H9 (cell line): ENCODE results near the gene KANSL3. TPM values are rescaled to one million over a fixed set of nuclear protein-coding genes. Genes with fewer than 3 reads are reported as not detected.
A peak's percentile ranks its signal among the peaks of the same experiment; 100 is the strongest.

Source experiments
- DNase-seq: peaks from one replicate; pipeline ENCODE4 v3.0.0-alpha.2; 2017
- H2AFZ ChIP-seq: one replicate; pipeline ENCODE4 v1.6.1; 2013; ENCODE audit warnings: mild to moderate bottlenecking, low read length, control low read depth, moderate library complexity
- H2AK5ac ChIP-seq: 2 replicates; pipeline ENCODE4 v1.6.1; 2013; ENCODE audit warnings: low read length, control low read depth, mixed read lengths; ENCODE audit not compliant: insufficient read length
- H2BK120ac ChIP-seq: one replicate; pipeline ENCODE4 v1.6.1; 2013; ENCODE audit warnings: low read depth, mild to moderate bottlenecking, low read length, control low read depth, inconsistent platforms; ENCODE audit not compliant: poor library complexity, severe bottlenecking
- H2BK12ac ChIP-seq: 2 replicates; pipeline ENCODE4 v1.6.1; 2013; ENCODE audit warnings: low read length, control low read depth, mixed read lengths, low read depth; ENCODE audit not compliant: insufficient read length
- H2BK15ac ChIP-seq: 2 replicates; pipeline ENCODE4 v1.6.1; 2013; ENCODE audit warnings: low read depth, low read length, control low read depth
- H2BK20ac ChIP-seq: one replicate; pipeline ENCODE4 v1.6.1; 2013; ENCODE audit warnings: low read depth, mild to moderate bottlenecking, low read length, control low read depth, inconsistent platforms; ENCODE audit not compliant: poor library complexity, severe bottlenecking
- H2BK5ac ChIP-seq: 2 replicates; pipeline ENCODE4 v1.6.1; 2013; ENCODE audit warnings: low read length, control low read depth, mixed read lengths; ENCODE audit not compliant: insufficient read length
- H3K14ac ChIP-seq: 2 replicates; pipeline ENCODE4 v1.6.1; 2013; ENCODE audit warnings: low read length, control low read depth; ENCODE audit not compliant: insufficient read depth
- H3K18ac ChIP-seq: 2 replicates; pipeline ENCODE4 v1.6.1; 2013; ENCODE audit warnings: low read depth, mild to moderate bottlenecking, mixed read lengths, low read length, control low read depth; ENCODE audit not compliant: insufficient read length
- H3K23ac ChIP-seq: 2 replicates; pipeline ENCODE4 v1.6.1; 2013; ENCODE audit warnings: low read length, control low read depth, mixed read lengths, low read depth; ENCODE audit not compliant: insufficient read length
- H3K23me2 ChIP-seq: 2 replicates; pipeline ENCODE4 v1.6.1; 2013; ENCODE audit warnings: low read depth, mild to moderate bottlenecking, mixed read lengths, low read length, control low read depth; ENCODE audit not compliant: insufficient read length, poor library complexity, severe bottlenecking
- H3K27ac ChIP-seq: 2 replicates; pipeline ENCODE4 v1.5.1; 2013; ENCODE audit warnings: low read length, control low read depth, mixed read lengths, low read depth; ENCODE audit not compliant: insufficient read length
- H3K27me3 ChIP-seq: 2 replicates; pipeline ENCODE4 v1.6.1; 2013; ENCODE audit warnings: low read length, control low read depth, inconsistent platforms; ENCODE audit not compliant: insufficient read depth
- H3K4ac ChIP-seq: 2 replicates; pipeline ENCODE4 v1.6.1; 2013; ENCODE audit warnings: low read depth, mild to moderate bottlenecking, control low read depth, inconsistent platforms, low read length, moderate library complexity
- H3K4me1 ChIP-seq: 2 replicates; pipeline ENCODE4 v1.6.1; 2013; ENCODE audit warnings: low read length, control low read depth, inconsistent platforms; ENCODE audit not compliant: insufficient read depth
- H3K4me2 ChIP-seq: 2 replicates; pipeline ENCODE4 v1.6.1; 2013; ENCODE audit warnings: low read length, control low read depth, mixed read lengths; ENCODE audit not compliant: insufficient read length, insufficient read depth
- H3K56ac ChIP-seq: 2 replicates; pipeline ENCODE4 v1.6.1; 2013; ENCODE audit warnings: low read depth, mild to moderate bottlenecking, mixed read lengths, low read length, control low read depth; ENCODE audit not compliant: insufficient read length
- H3K79me1 ChIP-seq: 2 replicates; pipeline ENCODE4 v1.6.1; 2013; ENCODE audit warnings: low read depth, mild to moderate bottlenecking, moderate library complexity, low read length, control low read depth, inconsistent platforms; ENCODE audit not compliant: insufficient read depth, poor library complexity, severe bottlenecking
- H3K79me2 ChIP-seq: 2 replicates; pipeline ENCODE4 v1.6.1; 2013; ENCODE audit warnings: low read length, control low read depth, inconsistent platforms; ENCODE audit not compliant: insufficient read depth
- H3K9ac ChIP-seq: 2 replicates; pipeline ENCODE4 v1.6.1; 2013; ENCODE audit warnings: low read length, control low read depth, mixed read lengths; ENCODE audit not compliant: insufficient read length; ENCODE audit errors: extremely low read depth
- H3K9me3 ChIP-seq: one replicate; pipeline ENCODE4 v1.6.1; 2013; ENCODE audit warnings: low read depth, low read length, inconsistent platforms; ENCODE audit not compliant: control insufficient read depth
- H3T11ph ChIP-seq: one replicate; pipeline ENCODE4 v1.6.1; 2013; ENCODE audit warnings: mild to moderate bottlenecking, low read length, control low read depth, inconsistent platforms
- H4K20me1 ChIP-seq: one replicate; pipeline ENCODE4 v1.6.1; 2013; ENCODE audit not compliant: control insufficient read depth, insufficient read length, insufficient read depth
- H4K5ac ChIP-seq: 2 replicates; pipeline ENCODE4 v1.6.1; 2013; ENCODE audit warnings: low read depth, mild to moderate bottlenecking, mixed read lengths, low read length, control low read depth; ENCODE audit not compliant: insufficient read length
- H4K8ac ChIP-seq: replicated peaks from 2 replicates; pipeline ENCODE4 v1.6.1; 2013; ENCODE audit warnings: low read length, control low read depth, mixed read lengths, low read depth; ENCODE audit not compliant: insufficient read length
- H4K91ac ChIP-seq: 2 replicates; pipeline ENCODE4 v1.6.1; 2013; ENCODE audit warnings: low read depth, mild to moderate bottlenecking, moderate library complexity, mixed read lengths, low read length, control low read depth; ENCODE audit not compliant: insufficient read length
- H3K27ac Mint-ChIP-seq, 3 experiments: 2 replicates in 2 of 3; 3 replicates in 1 of 3; pipeline ENCODE4 v1.8.0; 2020 to 2021; ENCODE audit warnings: mixed read lengths in 3 of 3, mild to moderate bottlenecking in 1 of 3, moderate library complexity in 1 of 3
- H3K27me3 Mint-ChIP-seq: 2 replicates; pipeline ENCODE4 v1.8.0; 2021; ENCODE audit warnings: low read depth, mild to moderate bottlenecking, moderate library complexity, mixed read lengths
- H3K36me3 Mint-ChIP-seq, 3 experiments: 2 replicates in 2 of 3; 3 replicates in 1 of 3; pipeline ENCODE4 v1.8.0; 2020 to 2021; ENCODE audit warnings: low read depth in 3 of 3, mixed read lengths in 3 of 3; ENCODE audit not compliant: insufficient read depth in 1 of 3
- H3K4me1 Mint-ChIP-seq, 2 experiments: 2 replicates each; pipeline ENCODE4 v1.8.0; 2020; ENCODE audit warnings: mixed read lengths in 2 of 2
- H3K4me3 Mint-ChIP-seq, 2 experiments: 2 replicates in 1 of 2; 3 replicates in 1 of 2; pipeline ENCODE4 v1.8.0; 2020 to 2021; ENCODE audit warnings: mild to moderate bottlenecking in 2 of 2, mixed read lengths in 2 of 2, moderate library complexity in 1 of 2
- H3K9me3 Mint-ChIP-seq, 2 experiments: 2 replicates in 1 of 2; 3 replicates in 1 of 2; pipeline ENCODE4 v1.8.0; 2020; ENCODE audit warnings: mild to moderate bottlenecking in 2 of 2, mixed read lengths in 2 of 2, moderate library complexity in 1 of 2
- CTCF ChIP-seq: fragments of 200-600 bp; sonication (generic); conservative IDR thresholded peaks from 3 replicates; pipeline ENCODE4 v1.8.0; 2021; ENCODE audit warnings: antibody characterized with exemption, mild to moderate bottlenecking
- WGBS: extraction: QIAGEN DNeasy Blood & Tissue Kit; methylation state at CpG from one replicate; pipeline ENCODE4 v1.1.7; 2013; ENCODE audit warnings: missing lambda C conversion rate, low lambda C conversion rate, mixed read lengths; ENCODE audit not compliant: insufficient read length; ENCODE audit errors: extremely low coverage; 5-methylcytosine and 5-hydroxymethylcytosine counted together
- total RNA-seq: library from RNA; stranded (reverse); gene quantifications from 2 replicates; pipeline ENCODE4 v1.2.1, GENCODE V29; 2021

The KANSL3 gene
- total RNA-seq, 1 experiment from 2014 or later = 35.7 TPM

- no peak overlapping the region for H2BK5ac ChIP-seq
- no peak overlapping the region for H2BK120ac ChIP-seq
- no peaks in the 10 kb centered on the region for H3K23me2 ChIP-seq
- H3K4me2 ChIP-seq = no peak overlapping the region
- no peaks in the 10 kb centered on the region for H4K20me1 ChIP-seq
- H3K79me1 ChIP-seq = no peaks in the 10 kb centered on the region
- no peaks in the 10 kb centered on the region for H3K9me3 Mint-ChIP-seq
- no peak overlapping the region for H3K9ac ChIP-seq
- no peaks in the 10 kb centered on the region for H3K79me2 ChIP-seq
- H4K8ac ChIP-seq = no peak overlapping the region
- peak overlapping the region in 1 of 3 experiments; percentile 70; a peak in 1 of 7 replicates for H3K27ac Mint-ChIP-seq
- H3K36me3 Mint-ChIP-seq = peaks cover 17 to 66% (median 53%) of the 10 kb centered on the region in 3 experiments; a peak in 6 of 7 replicates
- no peak overlapping the region for H2BK20ac ChIP-seq
- no peaks in the 10 kb centered on the region for H3K9me3 ChIP-seq
- no CpG with 5 or more reads among the region's 6 CpGs for whole genome bisulfite sequencing
- H3K56ac ChIP-seq = no peak overlapping the region
- no peak overlapping the region for H3K23ac ChIP-seq
- H3K27ac ChIP-seq = no peak overlapping the region
- H3T11ph ChIP-seq = no peak overlapping the region
- no peak for TF ChIP-seq CTCF
- H4K91ac ChIP-seq = no peak overlapping the region
- no peak overlapping the region for H3K4me3 Mint-ChIP-seq
- no peaks in the 10 kb centered on the region for H3K4me1 Mint-ChIP-seq
- no peak overlapping the region for H3K14ac ChIP-seq
- H4K5ac ChIP-seq = no peak overlapping the region
- no peaks in the 10 kb centered on the region for H3K4me1 ChIP-seq
- no peaks in the 10 kb centered on the region for H3K27me3 Mint-ChIP-seq
- no peak overlapping the region for H2BK12ac ChIP-seq
- no peak overlapping the region for H3K18ac ChIP-seq
- H2AFZ ChIP-seq = no peak overlapping the region
- no peak for DNase-seq
- no peak overlapping the region for H2AK5ac ChIP-seq
- no peak overlapping the region for H3K4ac ChIP-seq
- H2BK15ac ChIP-seq = no peak overlapping the region
- H3K27me3 ChIP-seq = no peaks in the 10 kb centered on the region
These were observed 21.6 kb downstream of the KANSL3 start for GRCh38 chr2:96616535-96616934.
